DOHH2 (cell line): ENCODE results near the gene UGT1A6.

Experiments used
- H3F3A ChIP-seq: fragments of 200-600 bp; sonication (generic), shearing (Covaris generic); 2 replicates; pipeline ENCODE4 v1.6.0; 2016; ENCODE audit warnings: antibody characterized with exemption, mild to moderate bottlenecking; ENCODE audit not compliant: control insufficient read depth, insufficient read depth
- H3K27ac ChIP-seq: fragments of 200-600 bp; sonication (generic); 2 replicates; pipeline ENCODE4 v1.5.1; 2014; ENCODE audit warnings: low read depth, mild to moderate bottlenecking, low read length, moderate library complexity
- H3K27me3 ChIP-seq: fragments of 200-600 bp; sonication (generic); 2 replicates; pipeline ENCODE4 v1.6.1; 2014; ENCODE audit warnings: mild to moderate bottlenecking, low read length, mixed read lengths; ENCODE audit not compliant: control insufficient read depth
- H3K36me3 ChIP-seq: fragments of 200-600 bp; sonication (generic); 2 replicates; pipeline ENCODE4 v1.6.1; 2014; ENCODE audit warnings: mild to moderate bottlenecking, low read length, moderate library complexity, mixed read lengths; ENCODE audit not compliant: control insufficient read depth
- H3K4me1 ChIP-seq: fragments of 200-600 bp; sonication (generic); 2 replicates; pipeline ENCODE4 v1.6.1; 2014; ENCODE audit warnings: mild to moderate bottlenecking, low read length, mixed read lengths; ENCODE audit not compliant: control insufficient read depth
- H3K4me2 ChIP-seq: fragments of 200-600 bp; sonication (generic); 2 replicates; pipeline ENCODE4 v1.6.0; 2014; ENCODE audit warnings: mild to moderate bottlenecking, low read length, moderate library complexity
- H3K4me3 ChIP-seq: fragments of 200-600 bp; sonication (generic); 2 replicates; pipeline ENCODE4 v1.5.1; 2014; ENCODE audit warnings: mild to moderate bottlenecking, low read length, mixed read lengths
- H3K79me2 ChIP-seq: fragments of 200-600 bp; sonication (generic); 2 replicates; pipeline ENCODE4 v1.6.1; 2014; ENCODE audit warnings: mild to moderate bottlenecking, low read length, mixed read lengths; ENCODE audit not compliant: control insufficient read depth
- H3K9me2 ChIP-seq: fragments of 200-600 bp; sonication (generic); replicated peaks from 2 replicates; pipeline ENCODE4 v1.6.1; 2014; ENCODE audit warnings: mild to moderate bottlenecking, low read length, mixed read lengths; ENCODE audit not compliant: control insufficient read depth
- H3K9me3 ChIP-seq: fragments of 200-600 bp; sonication (generic); 2 replicates; pipeline ENCODE4 v1.6.1; 2014; ENCODE audit warnings: antibody characterized with exemption, low read length, mixed read lengths; ENCODE audit not compliant: control insufficient read depth, insufficient read depth
- H4K20me1 ChIP-seq: fragments of 200-600 bp; sonication (generic); 2 replicates; pipeline ENCODE4 v1.6.0; 2014; ENCODE audit warnings: low read depth, mild to moderate bottlenecking, antibody characterized with exemption, low read length, moderate library complexity; ENCODE audit not compliant: control insufficient read depth, insufficient read depth
- CTCF ChIP-seq: fragments of 200-600 bp; sonication (generic); IDR thresholded peaks from one replicate; pipeline ENCODE4 v1.5.1; 2014; ENCODE audit warnings: antibody characterized with exemption, mild to moderate bottlenecking, low read depth, low read length; ENCODE audit not compliant: poor library complexity, severe bottlenecking
- EZH2phosphoT487 ChIP-seq: fragments of 200-600 bp; sonication (generic); IDR thresholded peaks from 2 replicates; pipeline ENCODE4 v1.6.1; 2017; ENCODE audit warnings: borderline replicate concordance, mild to moderate bottlenecking, antibody characterized with exemption, low read length, moderate library complexity, mixed read lengths

Gene UGT1A6

GRCh38 chr2:233673896-233674295 lies 18.8 kb upstream of the UGT1A6 start:
- no peaks in the 10 kb centered on the region for H3K9me2 ChIP-seq

GRCh38 chr2:233674314-233674713 lies 18.4 kb upstream of the UGT1A6 start:
- no peaks in the 10 kb centered on the region for H3K36me3 ChIP-seq
- H3K9me2 ChIP-seq = no peaks in the 10 kb centered on the region
- no peaks in the 10 kb centered on the region; the same call in 1 of the 2 replicates for H3K27me3 ChIP-seq
- no peaks in the 10 kb centered on the region for H4K20me1 ChIP-seq
- no peak overlapping the region for H3K27ac ChIP-seq
- no peak overlapping the region for H3K4me3 ChIP-seq
- no peaks in the 10 kb centered on the region for H3K9me3 ChIP-seq
- no peaks in the 10 kb centered on the region for H3K79me2 ChIP-seq
- TF ChIP-seq EZH2phosphoT487 = no peak
- no peak for TF ChIP-seq CTCF
- no peaks in the 10 kb centered on the region for H3F3A ChIP-seq
- H3K4me1 ChIP-seq = no peaks in the 10 kb centered on the region
- H3K4me2 ChIP-seq = no peak overlapping the region

More at GRCh38 chr2:233673896-233674295, 18.8 kb upstream of the UGT1A6 start:
- Histone ChIP-seq H3K4me2 (no peak overlapping the region), H3K4me3 (no peak overlapping the region), H3K27ac (no peak overlapping the region), H3F3A (no peaks in the 10 kb centered on the region), H3K27me3 (no peaks in the 10 kb centered on the region; the same call in 1 of the 2 replicates), H3K36me3 (no peaks in the 10 kb centered on the region), H3K9me3 (no peaks in the 10 kb centered on the region), H3K79me2 (no peaks in the 10 kb centered on the region), H4K20me1 (no peaks in the 10 kb centered on the region), H3K4me1 (no peaks in the 10 kb centered on the region)
- TF ChIP-seq EZH2phosphoT487 (no peak), CTCF (no peak)

GRCh38 chr2:233674995-233675394 lies 17.7 kb upstream of the UGT1A6 start:
- H3K9me3 ChIP-seq = no peaks in the 10 kb centered on the region
- no peaks in the 10 kb centered on the region for H4K20me1 ChIP-seq
- H3K27me3 ChIP-seq = no peaks in the 10 kb centered on the region; the same call in 1 of the 2 replicates
- H3K36me3 ChIP-seq = no peaks in the 10 kb centered on the region
- no peak for TF ChIP-seq CTCF
- no peak for TF ChIP-seq EZH2phosphoT487
- H3K79me2 ChIP-seq = no peaks in the 10 kb centered on the region
- no peaks in the 10 kb centered on the region for H3K4me1 ChIP-seq
- H3K4me2 ChIP-seq = no peak overlapping the region
- no peak overlapping the region for H3K27ac ChIP-seq
- no peak overlapping the region for H3K4me3 ChIP-seq
- no peaks in the 10 kb centered on the region for H3K9me2 ChIP-seq
- H3F3A ChIP-seq = no peaks in the 10 kb centered on the region

- no peaks in the 10 kb centered on the region for H3K4me1 ChIP-seq
- no peaks in the 10 kb centered on the region for H3K36me3 ChIP-seq
- no peaks in the 10 kb centered on the region for H3K79me2 ChIP-seq
- no peaks in the 10 kb centered on the region; the same call in 1 of the 2 replicates for H3K27me3 ChIP-seq
- H3K27ac ChIP-seq = no peak overlapping the region
- no peaks in the 10 kb centered on the region for H3F3A ChIP-seq
- no peaks in the 10 kb centered on the region for H4K20me1 ChIP-seq
- no peaks in the 10 kb centered on the region for H3K9me2 ChIP-seq
- TF ChIP-seq EZH2phosphoT487 (no peak), CTCF (no peak)
- no peak overlapping the region for H3K4me3 ChIP-seq
- no peak overlapping the region for H3K4me2 ChIP-seq
- H3K9me3 ChIP-seq = no peaks in the 10 kb centered on the region
Observed at GRCh38 chr2:233676046-233676445, 16.6 kb upstream of the UGT1A6 start.
